Hepatocyte (in vitro differentiated cells): Measurements from ENCODE around the gene C1QL3.

Experiments used
- EZH2 ChIP-seq: fragments of 200-600 bp; sonication (generic); IDR thresholded peaks from 2 replicates; pipeline ENCODE4 v1.6.1; 2016; ENCODE audit warnings: antibody characterized with exemption, mild to moderate bottlenecking, borderline replicate concordance
- EZH2phosphoT487 ChIP-seq: fragments of 200-600 bp; sonication (generic); IDR thresholded peaks from one replicate; pipeline ENCODE4 v1.6.1; 2018; ENCODE audit warnings: antibody characterized with exemption, mild to moderate bottlenecking, low read depth, moderate library complexity; ENCODE audit not compliant: unreplicated experiment, severe bottlenecking
- TF ChIP-seq, protein P1 (sequence below): fragments of 200-600 bp; sonication (generic); IDR thresholded peaks from 2 replicates; pipeline ENCODE4 v1.5.1; 2016; ENCODE audit warnings: antibody characterized with exemption, mild to moderate bottlenecking; ENCODE audit not compliant: poor library complexity

DNA sequence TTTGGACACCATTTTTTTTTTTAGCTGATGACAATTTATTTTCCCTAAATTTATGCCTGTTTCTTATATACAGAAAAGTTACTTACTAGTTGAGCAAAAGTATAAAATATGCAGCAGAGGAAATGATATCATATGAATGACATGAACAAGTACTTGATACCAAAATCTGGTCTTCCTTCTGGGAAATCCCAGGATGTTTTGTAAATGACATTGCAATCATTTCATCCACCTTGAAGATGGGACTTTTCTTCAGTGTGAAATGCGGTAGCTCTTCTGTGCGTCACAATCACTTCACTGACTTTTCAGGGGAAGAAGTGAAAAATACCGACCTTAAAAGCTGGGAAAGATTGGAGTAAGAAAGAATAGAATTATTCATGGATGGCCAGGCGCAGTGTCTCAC lies 23.8 kb downstream of the C1QL3 start:
- TF ChIP-seq, protein P1, sequence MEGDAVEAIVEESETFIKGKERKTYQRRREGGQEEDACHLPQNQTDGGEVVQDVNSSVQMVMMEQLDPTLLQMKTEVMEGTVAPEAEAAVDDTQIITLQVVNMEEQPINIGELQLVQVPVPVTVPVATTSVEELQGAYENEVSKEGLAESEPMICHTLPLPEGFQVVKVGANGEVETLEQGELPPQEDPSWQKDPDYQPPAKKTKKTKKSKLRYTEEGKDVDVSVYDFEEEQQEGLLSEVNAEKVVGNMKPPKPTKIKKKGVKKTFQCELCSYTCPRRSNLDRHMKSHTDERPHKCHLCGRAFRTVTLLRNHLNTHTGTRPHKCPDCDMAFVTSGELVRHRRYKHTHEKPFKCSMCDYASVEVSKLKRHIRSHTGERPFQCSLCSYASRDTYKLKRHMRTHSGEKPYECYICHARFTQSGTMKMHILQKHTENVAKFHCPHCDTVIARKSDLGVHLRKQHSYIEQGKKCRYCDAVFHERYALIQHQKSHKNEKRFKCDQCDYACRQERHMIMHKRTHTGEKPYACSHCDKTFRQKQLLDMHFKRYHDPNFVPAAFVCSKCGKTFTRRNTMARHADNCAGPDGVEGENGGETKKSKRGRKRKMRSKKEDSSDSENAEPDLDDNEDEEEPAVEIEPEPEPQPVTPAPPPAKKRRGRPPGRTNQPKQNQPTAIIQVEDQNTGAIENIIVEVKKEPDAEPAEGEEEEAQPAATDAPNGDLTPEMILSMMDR, result no peak
- TF ChIP-seq EZH2 (no peak), EZH2phosphoT487 (no peak)
